B cell (primary cell): Measurements from ENCODE around the gene RPP40.

Experiments used
- EZH2 ChIP-seq: IDR thresholded peaks from 2 replicates; pipeline ENCODE4 v1.6.1; 2012; ENCODE audit warnings: borderline replicate concordance, low read depth, mild to moderate bottlenecking, moderate library complexity, low read length; ENCODE audit not compliant: insufficient read depth, poor library complexity, severe bottlenecking
- TF ChIP-seq, protein P1 (sequence below): fragments of 200-600 bp; IDR thresholded peaks from one replicate; pipeline ENCODE4 v1.8.0; 2022; ENCODE audit warnings: antibody characterized with exemption, mild to moderate bottlenecking

DNA sequence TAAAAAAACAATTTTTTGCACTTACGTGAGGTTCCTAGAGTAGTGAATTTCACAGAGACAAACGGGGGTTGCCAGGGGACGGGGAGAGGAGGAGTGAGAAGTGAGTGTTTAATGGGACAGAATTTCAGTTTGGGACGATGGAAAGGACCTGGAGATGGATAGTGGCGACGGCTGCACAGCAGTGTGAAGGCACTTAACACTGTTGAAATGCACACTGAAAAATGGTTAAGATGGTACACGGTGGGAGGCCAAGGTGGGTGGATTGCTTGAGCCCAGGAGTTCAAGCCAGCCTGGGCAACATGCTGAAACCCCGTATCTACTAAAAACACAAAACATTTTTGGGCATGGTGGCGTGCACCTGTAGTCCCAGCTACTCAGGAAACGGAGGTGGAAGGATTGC is 31.4 kb downstream of the RPP40 start:
- TF ChIP-seq, protein P1, sequence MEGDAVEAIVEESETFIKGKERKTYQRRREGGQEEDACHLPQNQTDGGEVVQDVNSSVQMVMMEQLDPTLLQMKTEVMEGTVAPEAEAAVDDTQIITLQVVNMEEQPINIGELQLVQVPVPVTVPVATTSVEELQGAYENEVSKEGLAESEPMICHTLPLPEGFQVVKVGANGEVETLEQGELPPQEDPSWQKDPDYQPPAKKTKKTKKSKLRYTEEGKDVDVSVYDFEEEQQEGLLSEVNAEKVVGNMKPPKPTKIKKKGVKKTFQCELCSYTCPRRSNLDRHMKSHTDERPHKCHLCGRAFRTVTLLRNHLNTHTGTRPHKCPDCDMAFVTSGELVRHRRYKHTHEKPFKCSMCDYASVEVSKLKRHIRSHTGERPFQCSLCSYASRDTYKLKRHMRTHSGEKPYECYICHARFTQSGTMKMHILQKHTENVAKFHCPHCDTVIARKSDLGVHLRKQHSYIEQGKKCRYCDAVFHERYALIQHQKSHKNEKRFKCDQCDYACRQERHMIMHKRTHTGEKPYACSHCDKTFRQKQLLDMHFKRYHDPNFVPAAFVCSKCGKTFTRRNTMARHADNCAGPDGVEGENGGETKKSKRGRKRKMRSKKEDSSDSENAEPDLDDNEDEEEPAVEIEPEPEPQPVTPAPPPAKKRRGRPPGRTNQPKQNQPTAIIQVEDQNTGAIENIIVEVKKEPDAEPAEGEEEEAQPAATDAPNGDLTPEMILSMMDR = no peak
- TF ChIP-seq EZH2 = no peak
